ENCODE results near the gene TDRD12.

DNA sequence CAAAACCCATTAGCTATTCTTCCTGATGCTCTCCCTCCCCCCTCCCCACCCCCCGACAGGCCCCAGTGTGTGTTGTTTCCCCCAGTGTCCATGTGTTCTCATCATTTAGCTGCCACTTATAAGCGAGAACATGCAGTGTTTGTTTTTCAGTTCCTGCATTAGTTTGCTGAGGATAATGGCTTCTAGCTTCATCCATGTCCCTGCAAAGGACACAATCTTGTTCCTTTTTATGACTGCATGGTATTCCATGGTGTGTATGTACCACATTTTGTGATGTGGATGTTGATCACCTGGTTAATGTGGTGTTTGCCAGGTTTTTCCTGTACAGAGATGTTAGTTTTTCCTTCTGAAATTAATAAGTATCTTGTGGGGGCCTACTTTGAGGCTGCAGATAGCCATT is 31.5 kb downstream of the TDRD12 start:
- TF ChIP-seq CC2D1A (CRISPR knock-in tag; IDR thresholded peaks at IDR 0.05) (no peak), MEIS2 (CRISPR knock-in tag; IDR thresholded peaks at IDR 0.05) (no peak), ZNF674 (CRISPR knock-in tag; IDR thresholded peaks at IDR 0.05; ENCODE audit: low read depth) (no peak), KDM5B (CRISPR knock-in tag; IDR thresholded peaks at IDR 0.05; ENCODE audit: borderline replicate concordance) (no peak), ZNF124 (CRISPR knock-in tag; IDR thresholded peaks at IDR 0.05) (no peak), SCMH1 (CRISPR knock-in tag; IDR thresholded peaks at IDR 0.05; ENCODE audit: borderline replicate concordance) (no peak), SAFB2 (CRISPR knock-in tag; IDR thresholded peaks at IDR 0.05; ENCODE audit: borderline replicate concordance, low read depth) (no peak), JUN (CRISPR knock-in tag; IDR thresholded peaks at IDR 0.05) (no peak)
- TF ChIP-seq, protein P1, sequence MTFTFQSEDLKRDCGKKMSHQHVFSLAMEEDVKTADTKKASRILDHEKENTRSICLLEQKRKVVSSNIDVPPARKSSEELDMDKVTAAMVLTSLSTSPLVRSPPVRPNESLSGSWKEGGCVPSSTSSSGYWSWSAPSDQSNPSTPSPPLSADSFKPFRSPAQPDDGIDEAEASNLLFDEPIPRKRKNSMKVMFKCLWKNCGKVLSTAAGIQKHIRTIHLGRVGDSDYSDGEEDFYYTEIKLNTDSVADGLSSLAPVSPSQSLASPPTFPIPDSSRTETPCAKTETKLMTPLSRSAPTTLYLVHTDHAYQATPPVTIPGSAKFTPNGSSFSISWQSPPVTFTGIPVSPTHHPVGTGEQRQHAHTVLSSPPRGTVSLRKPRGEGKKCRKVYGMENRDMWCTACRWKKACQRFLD (CRISPR knock-in tag; IDR thresholded peaks at IDR 0.05; ENCODE audit: borderline replicate concordance) = no peak
- TF ChIP-seq, protein P2, sequence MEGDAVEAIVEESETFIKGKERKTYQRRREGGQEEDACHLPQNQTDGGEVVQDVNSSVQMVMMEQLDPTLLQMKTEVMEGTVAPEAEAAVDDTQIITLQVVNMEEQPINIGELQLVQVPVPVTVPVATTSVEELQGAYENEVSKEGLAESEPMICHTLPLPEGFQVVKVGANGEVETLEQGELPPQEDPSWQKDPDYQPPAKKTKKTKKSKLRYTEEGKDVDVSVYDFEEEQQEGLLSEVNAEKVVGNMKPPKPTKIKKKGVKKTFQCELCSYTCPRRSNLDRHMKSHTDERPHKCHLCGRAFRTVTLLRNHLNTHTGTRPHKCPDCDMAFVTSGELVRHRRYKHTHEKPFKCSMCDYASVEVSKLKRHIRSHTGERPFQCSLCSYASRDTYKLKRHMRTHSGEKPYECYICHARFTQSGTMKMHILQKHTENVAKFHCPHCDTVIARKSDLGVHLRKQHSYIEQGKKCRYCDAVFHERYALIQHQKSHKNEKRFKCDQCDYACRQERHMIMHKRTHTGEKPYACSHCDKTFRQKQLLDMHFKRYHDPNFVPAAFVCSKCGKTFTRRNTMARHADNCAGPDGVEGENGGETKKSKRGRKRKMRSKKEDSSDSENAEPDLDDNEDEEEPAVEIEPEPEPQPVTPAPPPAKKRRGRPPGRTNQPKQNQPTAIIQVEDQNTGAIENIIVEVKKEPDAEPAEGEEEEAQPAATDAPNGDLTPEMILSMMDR (CRISPR knock-in tag; IDR thresholded peaks at IDR 0.05) = no peak
- TF ChIP-seq, protein P3, sequence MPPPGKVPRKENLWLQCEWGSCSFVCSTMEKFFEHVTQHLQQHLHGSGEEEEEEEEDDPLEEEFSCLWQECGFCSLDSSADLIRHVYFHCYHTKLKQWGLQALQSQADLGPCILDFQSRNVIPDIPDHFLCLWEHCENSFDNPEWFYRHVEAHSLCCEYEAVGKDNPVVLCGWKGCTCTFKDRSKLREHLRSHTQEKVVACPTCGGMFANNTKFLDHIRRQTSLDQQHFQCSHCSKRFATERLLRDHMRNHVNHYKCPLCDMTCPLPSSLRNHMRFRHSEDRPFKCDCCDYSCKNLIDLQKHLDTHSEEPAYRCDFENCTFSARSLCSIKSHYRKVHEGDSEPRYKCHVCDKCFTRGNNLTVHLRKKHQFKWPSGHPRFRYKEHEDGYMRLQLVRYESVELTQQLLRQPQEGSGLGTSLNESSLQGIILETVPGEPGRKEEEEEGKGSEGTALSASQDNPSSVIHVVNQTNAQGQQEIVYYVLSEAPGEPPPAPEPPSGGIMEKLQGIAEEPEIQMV (CRISPR knock-in tag; IDR thresholded peaks at IDR 0.05; ENCODE audit: low read depth) = no peak
- TF ChIP-seq, protein P4, sequence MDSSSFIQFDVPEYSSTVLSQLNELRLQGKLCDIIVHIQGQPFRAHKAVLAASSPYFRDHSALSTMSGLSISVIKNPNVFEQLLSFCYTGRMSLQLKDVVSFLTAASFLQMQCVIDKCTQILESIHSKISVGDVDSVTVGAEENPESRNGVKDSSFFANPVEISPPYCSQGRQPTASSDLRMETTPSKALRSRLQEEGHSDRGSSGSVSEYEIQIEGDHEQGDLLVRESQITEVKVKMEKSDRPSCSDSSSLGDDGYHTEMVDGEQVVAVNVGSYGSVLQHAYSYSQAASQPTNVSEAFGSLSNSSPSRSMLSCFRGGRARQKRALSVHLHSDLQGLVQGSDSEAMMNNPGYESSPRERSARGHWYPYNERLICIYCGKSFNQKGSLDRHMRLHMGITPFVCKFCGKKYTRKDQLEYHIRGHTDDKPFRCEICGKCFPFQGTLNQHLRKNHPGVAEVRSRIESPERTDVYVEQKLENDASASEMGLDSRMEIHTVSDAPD (CRISPR knock-in tag; IDR thresholded peaks at IDR 0.05) = no peak
- TF ChIP-seq, protein P5, sequence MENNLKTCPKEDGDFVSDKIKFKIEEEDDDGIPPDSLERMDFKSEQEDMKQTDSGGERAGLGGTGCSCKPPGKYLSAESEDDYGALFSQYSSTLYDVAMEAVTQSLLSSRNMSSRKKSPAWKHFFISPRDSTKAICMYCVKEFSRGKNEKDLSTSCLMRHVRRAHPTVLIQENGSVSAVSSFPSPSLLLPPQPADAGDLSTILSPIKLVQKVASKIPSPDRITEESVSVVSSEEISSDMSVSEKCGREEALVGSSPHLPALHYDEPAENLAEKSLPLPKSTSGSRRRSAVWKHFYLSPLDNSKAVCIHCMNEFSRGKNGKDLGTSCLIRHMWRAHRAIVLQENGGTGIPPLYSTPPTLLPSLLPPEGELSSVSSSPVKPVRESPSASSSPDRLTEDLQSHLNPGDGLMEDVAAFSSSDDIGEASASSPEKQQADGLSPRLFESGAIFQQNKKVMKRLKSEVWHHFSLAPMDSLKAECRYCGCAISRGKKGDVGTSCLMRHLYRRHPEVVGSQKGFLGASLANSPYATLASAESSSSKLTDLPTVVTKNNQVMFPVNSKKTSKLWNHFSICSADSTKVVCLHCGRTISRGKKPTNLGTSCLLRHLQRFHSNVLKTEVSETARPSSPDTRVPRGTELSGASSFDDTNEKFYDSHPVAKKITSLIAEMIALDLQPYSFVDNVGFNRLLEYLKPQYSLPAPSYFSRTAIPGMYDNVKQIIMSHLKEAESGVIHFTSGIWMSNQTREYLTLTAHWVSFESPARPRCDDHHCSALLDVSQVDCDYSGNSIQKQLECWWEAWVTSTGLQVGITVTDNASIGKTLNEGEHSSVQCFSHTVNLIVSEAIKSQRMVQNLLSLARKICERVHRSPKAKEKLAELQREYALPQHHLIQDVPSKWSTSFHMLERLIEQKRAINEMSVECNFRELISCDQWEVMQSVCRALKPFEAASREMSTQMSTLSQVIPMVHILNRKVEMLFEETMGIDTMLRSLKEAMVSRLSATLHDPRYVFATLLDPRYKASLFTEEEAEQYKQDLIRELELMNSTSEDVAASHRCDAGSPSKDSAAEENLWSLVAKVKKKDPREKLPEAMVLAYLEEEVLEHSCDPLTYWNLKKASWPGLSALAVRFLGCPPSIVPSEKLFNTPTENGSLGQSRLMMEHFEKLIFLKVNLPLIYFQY (CRISPR knock-in tag; IDR thresholded peaks at IDR 0.05; ENCODE audit: borderline replicate concordance) = no peak
- TF ChIP-seq, protein P6, sequence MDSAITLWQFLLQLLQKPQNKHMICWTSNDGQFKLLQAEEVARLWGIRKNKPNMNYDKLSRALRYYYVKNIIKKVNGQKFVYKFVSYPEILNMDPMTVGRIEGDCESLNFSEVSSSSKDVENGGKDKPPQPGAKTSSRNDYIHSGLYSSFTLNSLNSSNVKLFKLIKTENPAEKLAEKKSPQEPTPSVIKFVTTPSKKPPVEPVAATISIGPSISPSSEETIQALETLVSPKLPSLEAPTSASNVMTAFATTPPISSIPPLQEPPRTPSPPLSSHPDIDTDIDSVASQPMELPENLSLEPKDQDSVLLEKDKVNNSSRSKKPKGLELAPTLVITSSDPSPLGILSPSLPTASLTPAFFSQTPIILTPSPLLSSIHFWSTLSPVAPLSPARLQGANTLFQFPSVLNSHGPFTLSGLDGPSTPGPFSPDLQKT (CRISPR knock-in tag; IDR thresholded peaks at IDR 0.05; ENCODE audit: borderline replicate concordance) = no peak

Data from HepG2 (cell line).